Mammary epithelial cell (primary cell): ENCODE results near the gene PHF11.

Experiments used
- EZH2 ChIP-seq: IDR thresholded peaks from 2 replicates; pipeline ENCODE4 v1.6.1; 2012; ENCODE audit warnings: low read length, inconsistent platforms, borderline replicate concordance
- TF ChIP-seq, protein P1 (sequence below), 2 donors: IDR thresholded peaks in 1 of 2; conservative IDR thresholded peaks in 1 of 2; 2 replicates each; pipeline ENCODE4 v1.5.1; 2011 to 2012; ENCODE audit warnings: inconsistent platforms in 2 of 2, low read length in 2 of 2, mild to moderate bottlenecking in 2 of 2, control low read depth in 1 of 2, low read depth in 1 of 2; ENCODE audit not compliant: insufficient read depth in 1 of 2; ENCODE audit errors: extremely low read depth in 1 of 2

- no peak for TF ChIP-seq EZH2
- TF ChIP-seq, protein P1, sequence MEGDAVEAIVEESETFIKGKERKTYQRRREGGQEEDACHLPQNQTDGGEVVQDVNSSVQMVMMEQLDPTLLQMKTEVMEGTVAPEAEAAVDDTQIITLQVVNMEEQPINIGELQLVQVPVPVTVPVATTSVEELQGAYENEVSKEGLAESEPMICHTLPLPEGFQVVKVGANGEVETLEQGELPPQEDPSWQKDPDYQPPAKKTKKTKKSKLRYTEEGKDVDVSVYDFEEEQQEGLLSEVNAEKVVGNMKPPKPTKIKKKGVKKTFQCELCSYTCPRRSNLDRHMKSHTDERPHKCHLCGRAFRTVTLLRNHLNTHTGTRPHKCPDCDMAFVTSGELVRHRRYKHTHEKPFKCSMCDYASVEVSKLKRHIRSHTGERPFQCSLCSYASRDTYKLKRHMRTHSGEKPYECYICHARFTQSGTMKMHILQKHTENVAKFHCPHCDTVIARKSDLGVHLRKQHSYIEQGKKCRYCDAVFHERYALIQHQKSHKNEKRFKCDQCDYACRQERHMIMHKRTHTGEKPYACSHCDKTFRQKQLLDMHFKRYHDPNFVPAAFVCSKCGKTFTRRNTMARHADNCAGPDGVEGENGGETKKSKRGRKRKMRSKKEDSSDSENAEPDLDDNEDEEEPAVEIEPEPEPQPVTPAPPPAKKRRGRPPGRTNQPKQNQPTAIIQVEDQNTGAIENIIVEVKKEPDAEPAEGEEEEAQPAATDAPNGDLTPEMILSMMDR (conservative IDR thresholded peaks at IDR 0.05 in 1 of 2, IDR thresholded peaks at IDR 0.05 in 1 of 2; ENCODE audit: extremely low read depth in 1 of 2, insufficient read depth in 1 of 2, low read depth in 1 of 2, low read length in 2 of 2) = no peak
These were observed 63.3 kb downstream of the PHF11 start for GRCh38 chr13:49559006-49559405.
